ENCODE data around the gene NFKB1. TPM values are rescaled to one million over a fixed set of nuclear protein-coding genes. Genes with fewer than 3 reads are reported as not detected.

NFKB1 gene
- total and polyA plus RNA-seq, 10 of the 15 experiments (the other 5 are each of a cell fraction or from before 2014, with no cell fraction given), result 8.7 to 110 (median 57.3) TPM

GRCh38 chr4:102517753-102518152, 16.6 kb downstream of the NFKB1 start (continued):
- no peak for TF ChIP-seq ZNF592 (IDR thresholded peaks at IDR 0.05)
- no peak for TF ChIP-seq CBX3 (IDR thresholded peaks at IDR 0.05; ENCODE audit: borderline replicate concordance, low read depth)
- TF ChIP-seq GATAD2B (conservative IDR thresholded peaks at IDR 0.05; ENCODE audit: low read depth), result no peak
- no peak for TF ChIP-seq NR2C2 (IDR thresholded peaks at IDR 0.05; ENCODE audit: borderline replicate concordance, control insufficient read depth, insufficient read length, low read depth)
- no peak for TF ChIP-seq ZNF622 (IDR thresholded peaks at IDR 0.05)
- no peak for TF ChIP-seq ZNF24 (IDR thresholded peaks at IDR 0.05)
- TF ChIP-seq HDAC2 (IDR thresholded peaks at IDR 0.05), result no peak

GRCh38 chr4:102518703-102519131, 17.6 kb downstream of the NFKB1 start:
- WGBS (ENCODE audit: insufficient coverage, insufficient replicate concordance, low lambda C conversion rate, missing lambda C conversion rate), result 73% methylated on average over 2 of the region's 2 CpGs
- no peak for DNase-seq (ENCODE audit: low read depth, low spot score)
- Histone ChIP-seq H3K9ac (ENCODE audit: control insufficient read depth, insufficient read depth, low read length) (no peak overlapping the region), H3K4me1 (ENCODE audit: control insufficient read depth, insufficient read depth, low read length) (peaks cover 10% of the 10 kb centered on the region; the same call in 1 of the 2 replicates), H2AFZ (ENCODE audit: control insufficient read depth, low read depth, low read length) (no peak overlapping the region), H3K4me2 (ENCODE audit: control insufficient read depth, insufficient read depth) (0 out of 2 replicates have a peak overlapping the region, but pooled peaks have one; percentile 0), H3K79me2 (ENCODE audit: control insufficient read depth, insufficient read depth, low read length) (peaks cover 93% of the 10 kb centered on the region), H3K36me3 (ENCODE audit: control insufficient read depth in 2 of 2, insufficient read depth in 2 of 2, low read length in 1 of 2) (no peaks in the 10 kb centered on the region), H3K27me3 (replicated peaks in 1 of 2; ENCODE audit: control insufficient read depth in 2 of 2, insufficient read depth in 2 of 2, low read length in 1 of 2) (no peaks in the 10 kb centered on the region), H4K20me1 (ENCODE audit: control insufficient read depth, insufficient read depth) (no peaks in the 10 kb centered on the region; the same call in 1 of the 2 replicates), H3K4me3 (no peak overlapping the region), H3K27ac (ENCODE audit: control insufficient read depth, insufficient read depth) (no peak overlapping the region), H3K9me3 (replicated peaks; ENCODE audit: control insufficient read depth, insufficient read depth, low read length) (peaks cover 3% of the 10 kb centered on the region; the same call in 2 of the 3 replicates)
- ATAC-seq, result peak; percentile 46
- peak; percentile 62; the same call in 1 of the 2 replicates for TF ChIP-seq POLR2AphosphoS5 (IDR thresholded peaks at IDR 0.05; ENCODE audit: low read length)
- TF ChIP-seq PKNOX1 (IDR thresholded peaks at IDR 0.05), result peak; percentile 12; the same call in 1 of the 2 replicates
- no peak for TF ChIP-seq HCFC1 (IDR thresholded peaks at IDR 0.05; ENCODE audit: low read length)
- no peak for TF ChIP-seq ELK1 (IDR thresholded peaks at IDR 0.05; ENCODE audit: low read depth, low read length)
- no peak for FAIRE-seq
- ChIA-PET SMC1A (ENCODE audit: uncharacterized antibody, unreplicated experiment) (interaction anchor here (0.8 to 7.9 kb wide), 10 partner anchors 9 to 131 kb away, joined by 3 to 54 read pairs (median 3); no protein-coding TSS in a partner anchor), CTCF (interaction anchor here (1.1 kb wide), 1 partner anchor 18 kb away, joined by 3 read pairs; no protein-coding TSS in a partner anchor), RAD21 (ENCODE audit: unreplicated experiment) (interaction anchor here (0.7 to 2.4 kb wide), 4 partner anchors 12 to 46 kb away, joined by 3 to 13 read pairs (median 4); no protein-coding TSS in a partner anchor), POLR2A (interaction anchor here (1.5 kb wide), 1 partner anchor 11 kb away, joined by 8 read pairs; no protein-coding TSS in a partner anchor)
- no TSS peak for BruUV-seq (replicated peaks)
- in situ Hi-C loops (cut with MboI) (no loop called here), intact Hi-C loops (cut with micrococcal nuclease; ENCODE audit: unreplicated experiment) (no loop called here)
